Mononuclear cell (primary cell): Measurements from ENCODE around the gene KCNC1. TPM values are rescaled to one million over a fixed set of nuclear protein-coding genes. Genes with fewer than 3 reads are reported as not detected.

Experiments used
- H3K27me3 ChIP-seq: 2 replicates; pipeline ENCODE4 v1.6.0; 2011; ENCODE audit warnings: low read length, control low read depth; ENCODE audit not compliant: insufficient read depth
- H3K4me1 ChIP-seq: 2 replicates; pipeline ENCODE4 v1.5.1; 2011; ENCODE audit warnings: mild to moderate bottlenecking, low read length, control low read depth; ENCODE audit not compliant: insufficient read depth
- H3K4me3 ChIP-seq: 2 replicates; pipeline ENCODE4 v1.5.1; 2011; ENCODE audit warnings: mild to moderate bottlenecking, low read length, moderate library complexity
- H3K9me3 ChIP-seq: 2 replicates; pipeline ENCODE4 v1.5.1; 2011; ENCODE audit warnings: low read depth, mild to moderate bottlenecking, control low read depth, low read length
- total RNA-seq: library from RNA; depleted of rRNA; stranded (reverse); fragments of >200 nt; gene quantifications from one replicate; pipeline ENCODE4 v1.2.3, GENCODE V29; 2012

The KCNC1 gene
- total RNA-seq, 1 donor = under 0.01 TPM

DNA sequence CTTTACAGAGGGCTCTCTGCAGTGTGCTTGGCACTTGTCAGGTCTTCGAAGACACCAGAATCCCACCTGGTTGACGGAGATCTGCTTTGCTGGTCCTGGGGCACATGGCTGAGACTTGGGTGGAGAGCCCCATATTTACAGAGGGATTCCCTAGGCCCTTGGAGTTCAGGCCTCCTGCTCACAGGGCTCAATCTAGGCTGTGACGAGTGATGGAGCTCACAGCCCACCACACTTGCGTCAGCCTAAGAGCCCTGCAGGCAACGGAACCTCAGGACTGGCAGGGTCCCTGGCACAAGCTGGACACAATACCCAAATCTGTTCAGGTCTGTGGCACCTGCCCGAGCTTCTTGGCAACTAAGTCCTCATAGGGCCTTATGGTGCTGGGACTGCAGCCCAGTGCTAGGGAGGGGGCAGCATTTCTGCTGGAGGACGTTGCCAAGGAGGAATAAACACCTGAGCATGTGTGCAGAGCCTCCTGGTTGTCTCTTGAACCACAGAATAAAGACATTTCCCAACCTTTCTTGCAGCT is 59.1 kb downstream of the KCNC1 start:
- no peaks in the 10 kb centered on the region for H3K4me1 ChIP-seq
- no peaks in the 10 kb centered on the region for H3K27me3 ChIP-seq
- no peak overlapping the region for H3K4me3 ChIP-seq
- no peaks in the 10 kb centered on the region for H3K9me3 ChIP-seq

DNA sequence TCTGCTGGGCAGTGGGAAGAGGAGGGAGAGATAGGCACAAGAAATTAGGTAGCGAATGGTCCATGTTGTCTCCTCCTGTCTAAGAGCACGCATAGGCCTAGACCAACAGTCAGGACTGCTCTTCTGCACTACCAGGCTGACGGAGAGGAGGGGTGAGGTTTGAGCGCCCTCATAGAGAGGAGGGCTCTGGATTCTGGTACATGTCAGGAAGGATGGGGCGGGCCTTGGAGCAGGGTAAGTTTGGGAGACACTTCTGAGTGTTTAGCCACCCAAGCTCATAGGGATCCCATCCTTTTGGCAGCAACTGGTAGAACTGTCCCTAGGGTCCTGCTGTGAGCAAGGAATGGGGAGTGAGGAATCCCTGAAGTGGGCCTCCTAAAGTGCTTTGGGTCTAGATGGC is 60.4 kb downstream of the KCNC1 start:
- no peaks in the 10 kb centered on the region for H3K27me3 ChIP-seq
- H3K4me3 ChIP-seq = no peak overlapping the region
- no peaks in the 10 kb centered on the region for H3K4me1 ChIP-seq
- no peaks in the 10 kb centered on the region for H3K9me3 ChIP-seq

- no peaks in the 10 kb centered on the region for H3K27me3 ChIP-seq
- no peaks in the 10 kb centered on the region for H3K9me3 ChIP-seq
- no peaks in the 10 kb centered on the region for H3K4me1 ChIP-seq
- H3K4me3 ChIP-seq = no peak overlapping the region
Observed at GRCh38 chr11:17796154-17796553, 61.6 kb downstream of the KCNC1 start.

GRCh38 chr11:17798253-17798652 is 63.7 kb downstream of the KCNC1 start:
- Histone ChIP-seq H3K27me3 (no peaks in the 10 kb centered on the region), H3K9me3 (no peaks in the 10 kb centered on the region), H3K4me1 (no peaks in the 10 kb centered on the region), H3K4me3 (no peak overlapping the region)

GRCh38 chr11:17798716-17799115 is 64.1 kb downstream of the KCNC1 start:
- Histone ChIP-seq H3K4me1 (no peaks in the 10 kb centered on the region), H3K4me3 (no peak overlapping the region)

DNA sequence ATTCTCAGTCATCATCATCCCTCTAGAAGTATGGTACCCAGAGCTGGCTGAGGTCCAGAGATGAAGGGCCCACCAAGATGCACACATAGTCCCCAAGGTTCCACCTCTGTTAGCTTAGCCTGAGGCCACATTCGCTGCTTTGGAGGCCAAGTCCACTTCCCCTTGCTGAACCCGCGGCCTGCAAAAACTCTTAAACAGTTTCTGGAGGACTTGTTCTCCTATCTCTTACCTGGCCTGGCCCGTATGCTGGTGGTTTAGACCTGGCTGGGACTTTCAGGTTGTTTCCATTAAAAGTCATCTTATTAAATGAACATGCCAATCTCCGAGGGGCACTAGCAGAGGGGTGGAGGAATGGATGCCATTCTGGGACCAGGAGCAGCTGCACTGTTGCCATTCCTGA is 64.6 kb downstream of the KCNC1 start:
- Histone ChIP-seq H3K4me1 (no peaks in the 10 kb centered on the region), H3K27me3 (no peaks in the 10 kb centered on the region), H3K9me3 (no peaks in the 10 kb centered on the region), H3K4me3 (no peak overlapping the region)

More at GRCh38 chr11:17798716-17799115, 64.1 kb downstream of the KCNC1 start:
- Histone ChIP-seq H3K27me3 (no peaks in the 10 kb centered on the region), H3K9me3 (no peaks in the 10 kb centered on the region)

- Histone ChIP-seq H3K27me3 (no peaks in the 10 kb centered on the region), H3K4me3 (no peak overlapping the region), H3K9me3 (no peaks in the 10 kb centered on the region), H3K4me1 (no peaks in the 10 kb centered on the region)
Observed at GRCh38 chr11:17801166-17801565, 66.6 kb downstream of the KCNC1 start.

GRCh38 chr11:17802491-17802890 is 67.9 kb downstream of the KCNC1 start:
- H3K4me3 ChIP-seq = no peak overlapping the region
- no peaks in the 10 kb centered on the region for H3K4me1 ChIP-seq
- H3K9me3 ChIP-seq = no peaks in the 10 kb centered on the region
- H3K27me3 ChIP-seq = no peaks in the 10 kb centered on the region

DNA sequence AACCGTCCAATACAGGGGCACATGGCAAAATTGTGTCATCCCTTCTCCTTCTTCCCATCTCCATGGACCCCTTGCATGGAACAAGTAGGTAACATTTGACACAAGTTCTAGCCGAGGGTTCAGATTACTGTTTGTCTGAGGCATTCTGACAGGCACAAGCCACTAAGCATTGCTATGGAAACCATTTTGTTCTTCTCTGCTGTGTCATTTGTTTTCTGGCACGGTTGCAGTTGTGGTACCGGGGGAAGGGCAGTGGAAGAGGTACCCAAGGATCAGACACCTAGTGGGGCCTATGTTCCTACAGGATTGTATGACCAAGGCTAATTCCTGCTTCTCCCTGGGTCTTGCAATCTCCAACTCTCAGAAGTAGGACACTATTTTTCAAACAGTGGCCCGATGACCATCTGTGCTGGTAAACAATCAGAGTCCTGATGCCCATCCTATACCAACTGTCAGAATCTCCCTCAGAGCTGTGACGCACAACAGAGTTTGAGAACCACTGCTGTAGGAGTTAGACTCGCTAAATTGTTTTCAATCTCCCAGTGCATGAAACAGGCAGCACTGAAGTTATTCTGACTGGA is 69.3 kb downstream of the KCNC1 start:
- Histone ChIP-seq H3K4me3 (no peak overlapping the region), H3K9me3 (no peaks in the 10 kb centered on the region), H3K27me3 (no peaks in the 10 kb centered on the region), H3K4me1 (no peaks in the 10 kb centered on the region)

- Histone ChIP-seq H3K4me1 (no peaks in the 10 kb centered on the region), H3K27me3 (no peaks in the 10 kb centered on the region), H3K9me3 (no peaks in the 10 kb centered on the region), H3K4me3 (no peak overlapping the region)
Observed at GRCh38 chr11:17805043-17805442, 70.5 kb downstream of the KCNC1 start.

DNA sequence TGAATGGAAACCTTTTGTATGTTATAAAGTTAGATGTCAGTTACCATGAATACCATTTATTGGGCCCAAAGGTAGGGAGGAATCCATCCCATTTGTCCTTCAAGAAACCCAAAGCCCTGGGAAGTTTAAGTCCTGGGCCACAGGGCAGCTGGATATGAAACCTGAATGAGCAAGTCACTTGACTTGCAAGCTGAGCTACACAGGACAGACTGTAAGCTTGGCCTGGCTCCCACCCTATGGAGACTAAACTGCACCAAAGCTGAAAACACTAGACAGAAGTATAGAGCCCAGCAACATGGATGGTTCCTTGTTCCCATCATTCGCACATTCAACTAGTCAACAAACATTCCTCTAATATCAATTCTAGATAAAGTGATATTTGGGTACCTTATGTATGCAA is 71.3 kb downstream of the KCNC1 start:
- H3K4me3 ChIP-seq = no peak overlapping the region
- no peaks in the 10 kb centered on the region for H3K27me3 ChIP-seq
- no peaks in the 10 kb centered on the region for H3K9me3 ChIP-seq
- H3K4me1 ChIP-seq = no peaks in the 10 kb centered on the region

GRCh38 chr11:17807034-17807433 is 72.5 kb downstream of the KCNC1 start:
- Histone ChIP-seq H3K4me1 (no peaks in the 10 kb centered on the region), H3K4me3 (no peak overlapping the region), H3K27me3 (no peaks in the 10 kb centered on the region), H3K9me3 (no peaks in the 10 kb centered on the region)

GRCh38 chr11:17810041-17810440 is 75.5 kb downstream of the KCNC1 start:
- Histone ChIP-seq H3K4me1 (no peaks in the 10 kb centered on the region), H3K27me3 (no peaks in the 10 kb centered on the region), H3K4me3 (no peak overlapping the region), H3K9me3 (no peaks in the 10 kb centered on the region)

GRCh38 chr11:17810746-17811145 is 76.2 kb downstream of the KCNC1 start:
- Histone ChIP-seq H3K9me3 (no peaks in the 10 kb centered on the region), H3K4me1 (no peaks in the 10 kb centered on the region), H3K27me3 (no peaks in the 10 kb centered on the region), H3K4me3 (no peak overlapping the region)

- Histone ChIP-seq H3K4me1 (no peaks in the 10 kb centered on the region), H3K4me3 (no peak overlapping the region), H3K27me3 (no peaks in the 10 kb centered on the region), H3K9me3 (no peaks in the 10 kb centered on the region)
Observed at GRCh38 chr11:17811352-17811751, 76.8 kb downstream of the KCNC1 start.

- no peaks in the 10 kb centered on the region for H3K9me3 ChIP-seq
- no peaks in the 10 kb centered on the region for H3K27me3 ChIP-seq
- H3K4me3 ChIP-seq = no peak overlapping the region
- H3K4me1 ChIP-seq = no peaks in the 10 kb centered on the region
Observed at GRCh38 chr11:17812091-17812864, 77.7 kb downstream of the KCNC1 start.
